Urothelium cell line (cell line): ENCODE data around the gene BLVRB.
A peak's percentile ranks its signal among the peaks of the same experiment; 100 is the strongest.
"Not testable (repeated sequence)": the region's sequence is repeated elsewhere in the genome, so short reads cannot be mapped to it uniquely, and the experiment has no call there.

Experiments used
- DNase-seq: peaks from one replicate; pipeline ENCODE4 v3.0.0; 2011; ENCODE audit warnings: low spot score, mixed read lengths
- FAIRE-seq: peaks from 2 replicates; lab custom pipeline; 2011; peaks lifted over from hg19 to GRCh38; lab: Jason Lieb, UNC

The BLVRB gene

DNA sequence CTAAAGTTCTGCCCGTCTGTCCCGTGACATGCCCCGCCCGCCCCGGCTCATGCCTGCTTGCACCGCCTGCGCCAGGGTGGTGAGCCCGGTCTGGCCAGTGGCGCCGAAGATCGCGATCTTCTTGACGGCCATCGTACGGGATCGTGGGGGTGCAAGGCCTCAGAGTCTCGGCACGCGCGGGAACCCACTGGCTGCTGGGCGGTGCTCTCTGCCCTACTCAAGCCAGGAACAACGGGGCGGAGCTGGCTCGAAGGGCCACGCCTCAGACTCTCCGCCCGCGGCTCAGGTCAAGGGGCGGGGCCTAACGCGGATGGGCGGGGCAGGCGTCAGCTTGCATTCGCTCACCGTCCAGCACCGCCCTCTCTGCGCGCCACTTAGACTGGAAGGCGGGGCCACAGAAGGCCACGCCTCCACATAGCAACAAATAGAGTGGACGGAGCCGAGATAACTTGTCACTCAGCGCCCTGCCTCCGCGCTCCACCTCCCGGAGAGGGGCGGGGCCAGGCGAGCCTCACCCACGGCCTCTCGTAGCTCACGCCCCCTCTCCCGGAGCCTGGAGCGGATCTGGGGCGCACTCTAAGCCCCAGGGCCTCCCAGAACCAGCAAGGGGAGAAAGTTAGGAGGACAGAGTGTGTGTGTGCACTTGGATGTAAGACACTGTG is at the start of gene BLVRB:
Gene BLVRB (minus strand): TSS at position 189 of the 662 bp plus-strand sequence. CDS start 57 bp downstream, at position 132.
- DNase-seq: peak; percentile 99
- FAIRE-seq: peak; percentile 89

DNA sequence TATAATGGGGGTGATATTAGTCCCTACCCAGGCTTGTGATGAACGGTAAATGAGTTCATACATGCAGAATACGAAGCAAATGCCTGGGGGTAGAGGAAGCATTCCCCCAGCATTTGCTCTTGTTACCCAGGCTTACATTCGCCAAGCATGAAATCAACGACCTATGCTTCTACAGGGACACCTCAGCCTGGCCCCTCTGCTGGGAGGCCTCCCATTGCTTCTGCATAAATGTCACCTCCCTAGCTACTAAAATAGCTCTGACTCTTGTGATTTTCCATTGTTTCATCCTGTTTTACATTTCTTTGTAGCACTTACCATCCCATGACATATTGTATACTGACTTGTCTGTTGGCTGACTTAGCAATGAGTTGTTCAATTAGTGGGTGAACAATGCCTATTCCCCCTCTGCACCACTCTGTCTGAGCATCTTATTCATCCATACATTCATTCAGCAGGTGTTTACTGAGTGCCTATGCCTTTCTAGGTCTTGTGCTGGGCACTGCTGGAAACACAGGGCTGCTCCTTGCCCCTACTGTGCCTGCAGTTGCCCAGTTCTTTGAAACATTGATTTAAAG is 48.3 kb upstream of the BLVRB start:
- no peak for DNase-seq
- FAIRE-seq: no peak

DNA sequence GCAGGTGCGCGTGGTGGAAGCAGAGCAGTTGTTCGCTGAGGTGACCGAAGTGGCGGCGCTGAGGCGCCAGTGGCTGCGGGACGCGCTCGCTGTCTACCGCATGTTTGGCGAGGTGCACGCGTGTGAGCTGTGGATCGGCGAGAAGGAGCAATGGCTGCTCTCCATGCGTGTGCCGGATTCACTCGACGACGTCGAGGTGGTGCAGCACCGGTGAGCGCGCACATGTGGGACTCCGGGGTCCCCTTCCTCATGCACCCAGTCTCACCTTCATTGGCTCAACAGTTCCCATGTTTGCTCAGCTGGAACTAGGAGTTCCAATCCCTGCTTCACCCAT is 47.8 kb upstream of the BLVRB start:
- FAIRE-seq: no peak
- no peak for DNase-seq

DNA sequence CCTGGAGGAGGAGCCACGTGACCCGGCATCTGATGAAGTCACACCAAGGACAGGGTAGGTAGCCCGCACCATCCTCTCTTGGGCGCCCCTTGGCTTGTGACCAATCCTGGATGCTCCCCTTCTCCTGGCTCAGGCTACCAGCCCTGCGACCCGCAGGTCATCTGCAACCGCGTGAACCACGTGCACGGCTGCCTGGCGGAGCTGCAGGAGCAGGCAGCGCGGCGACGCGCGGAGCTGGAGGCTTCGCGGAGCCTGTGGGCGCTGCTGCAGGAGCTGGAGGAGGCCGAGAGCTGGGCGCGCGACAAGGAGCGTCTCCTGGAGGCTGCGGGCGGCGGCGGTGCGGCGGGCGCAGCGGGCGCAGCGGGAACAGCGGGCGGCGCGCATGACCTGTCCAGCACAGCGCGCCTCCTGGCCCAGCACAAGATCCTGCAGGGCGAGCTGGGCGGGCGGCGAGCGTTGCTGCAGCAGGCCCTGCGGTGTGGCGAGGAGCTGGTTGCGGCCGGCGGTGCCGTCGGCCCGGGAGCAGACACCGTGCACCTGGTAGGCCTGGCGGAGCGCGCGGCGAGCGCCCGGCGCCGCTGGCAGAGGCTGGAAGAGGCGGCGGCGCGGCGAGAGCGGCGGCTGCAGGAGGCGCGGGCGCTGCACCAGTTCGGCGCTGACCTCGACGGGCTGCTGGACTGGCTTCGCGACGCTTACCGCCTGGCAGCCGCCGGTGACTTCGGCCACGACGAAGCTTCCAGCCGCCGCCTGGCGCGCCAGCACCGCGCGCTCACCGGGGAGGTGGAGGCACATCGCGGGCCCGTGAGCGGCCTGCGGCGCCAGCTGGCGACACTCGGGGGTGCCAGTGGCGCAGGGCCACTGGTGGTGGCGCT is 47.2 kb upstream of the BLVRB start:
- DNase-seq (no peak), FAIRE-seq (no peak)

DNA sequence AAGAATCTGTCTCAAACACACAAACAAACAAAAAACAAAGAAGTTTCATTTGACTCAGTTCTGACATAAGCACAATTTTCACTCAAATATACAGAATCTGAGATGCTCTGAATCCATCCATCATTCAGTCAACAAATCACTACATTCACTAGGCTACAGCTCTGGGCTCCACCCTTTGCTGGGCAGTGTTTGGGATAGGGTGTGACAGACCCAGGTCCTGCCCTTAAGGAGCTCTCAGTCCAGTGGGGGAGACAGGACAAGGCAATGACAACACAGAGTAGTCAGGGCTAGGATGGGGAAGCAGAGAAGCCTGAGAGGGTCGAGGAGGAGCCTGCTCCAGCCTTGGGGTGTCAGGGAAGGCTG is 46.5 kb upstream of the BLVRB start:
- FAIRE-seq (no peak), DNase-seq (no peak)

DNA sequence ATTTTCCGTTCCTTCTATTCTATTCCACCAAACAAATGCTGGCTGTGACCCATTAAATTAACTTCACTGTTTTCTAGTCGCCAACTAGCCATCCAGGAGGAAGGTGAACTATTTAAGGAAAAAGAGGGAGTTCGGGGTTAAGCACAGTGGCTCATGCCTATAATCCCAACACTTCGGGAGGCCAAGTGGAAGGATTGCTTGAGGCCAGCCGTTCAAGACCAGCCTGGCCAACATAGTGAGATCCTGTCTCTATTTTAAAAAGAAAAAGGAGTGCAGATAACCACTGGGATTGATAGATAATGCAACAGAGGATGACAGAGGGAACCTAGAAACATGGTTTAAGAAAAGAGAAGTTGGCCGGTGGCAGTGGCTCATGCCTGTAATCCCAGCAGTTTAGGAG is 45.9 kb upstream of the BLVRB start:
- no peak for DNase-seq
- no peak for FAIRE-seq

DNA sequence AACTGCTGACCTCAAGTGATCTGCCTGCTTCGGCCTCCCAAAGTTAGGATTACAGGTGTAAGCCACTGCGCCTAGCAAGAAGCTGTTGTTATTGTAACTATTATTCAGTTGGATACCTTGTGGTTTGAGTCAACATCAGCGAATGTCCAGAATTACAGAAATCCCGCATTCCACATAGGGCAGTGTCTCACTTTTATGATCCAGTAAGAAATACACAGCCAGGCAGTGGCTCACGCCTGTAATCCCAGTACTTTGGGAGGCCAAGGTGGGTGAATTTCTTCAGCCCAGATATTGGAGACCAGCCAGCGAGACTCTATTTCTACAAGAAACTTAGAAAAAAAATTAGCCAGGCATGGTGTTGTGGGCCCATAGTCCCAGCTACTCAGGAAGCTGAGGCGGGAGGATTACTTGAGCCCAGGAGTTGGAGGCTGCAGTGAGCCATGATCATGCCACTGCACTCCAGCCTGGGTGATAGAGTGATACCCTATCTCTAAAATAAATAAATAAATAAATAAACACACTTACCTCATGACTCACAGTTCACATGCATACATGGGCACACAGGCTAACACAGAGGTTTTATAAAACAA is 45.1 kb upstream of the BLVRB start:
- DNase-seq: no peak

DNA sequence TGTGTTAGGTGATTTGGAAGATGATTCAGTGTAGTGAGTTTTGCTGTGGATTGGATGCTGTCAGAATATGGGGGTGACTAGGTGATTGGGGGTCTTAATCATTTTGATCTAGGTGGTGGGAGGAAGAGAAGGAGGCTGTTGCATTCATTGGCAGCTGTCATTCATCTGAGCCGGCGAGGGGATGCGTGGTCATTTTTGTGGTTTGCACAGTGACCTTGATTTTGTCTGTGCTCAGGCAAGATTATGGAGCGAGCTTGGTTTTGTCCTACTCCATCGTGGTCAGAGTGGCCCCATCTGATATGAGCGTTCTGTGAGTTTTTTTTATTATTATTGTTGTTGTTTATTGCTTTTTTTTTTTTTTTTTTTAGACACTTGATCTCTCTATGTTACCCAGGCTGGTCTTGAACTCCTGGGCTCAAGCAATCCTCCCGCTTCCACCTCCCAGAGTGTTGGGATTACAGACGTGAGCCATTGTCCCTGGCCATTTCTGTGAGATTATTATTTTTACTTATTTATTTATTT is 43.3 kb upstream of the BLVRB start:
- no peak for DNase-seq
- no peak for FAIRE-seq

More for the DNA sequence above, 45.1 kb upstream of the BLVRB start:
- no peak for FAIRE-seq

DNA sequence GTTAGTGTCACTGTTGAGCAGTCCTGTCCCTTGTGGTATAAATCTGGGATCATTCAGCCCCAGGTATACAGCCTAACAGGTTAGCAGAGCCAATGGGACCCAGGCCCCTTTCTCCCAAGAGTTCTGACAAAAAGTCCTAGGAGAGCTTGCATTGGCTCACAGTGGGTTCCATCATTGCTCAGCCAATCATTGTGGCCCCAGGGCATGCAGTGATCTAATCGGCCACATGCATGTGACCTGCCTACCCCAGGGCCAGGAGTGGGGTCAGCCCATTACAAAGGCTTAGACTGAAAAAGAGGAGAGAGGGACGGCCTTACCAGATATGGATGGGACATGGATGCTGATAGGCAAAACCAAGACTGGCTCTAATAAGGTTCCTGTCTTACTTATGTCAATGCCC is 42.3 kb upstream of the BLVRB start:
- no peak for DNase-seq
- FAIRE-seq: no peak

DNA sequence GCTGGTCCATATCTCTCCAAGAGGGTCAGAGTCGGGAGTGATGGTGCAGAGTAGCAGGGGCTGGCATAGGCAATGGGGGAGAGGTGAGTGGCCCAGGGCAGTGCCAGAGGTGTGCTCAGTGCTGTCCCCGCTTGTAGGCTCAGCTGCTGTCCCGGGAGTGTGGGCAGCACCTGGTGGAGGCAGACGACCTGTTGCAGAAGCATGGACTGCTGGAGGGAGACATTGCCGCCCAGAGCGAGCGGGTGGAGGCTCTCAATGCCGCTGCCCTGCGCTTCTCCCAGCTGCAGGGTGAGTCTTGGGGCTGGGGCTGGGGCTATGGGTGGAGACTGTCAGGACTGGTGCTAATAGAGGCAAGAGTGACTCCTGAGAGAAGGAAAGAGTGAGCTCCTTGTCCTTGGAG is 40.6 kb upstream of the BLVRB start:
- FAIRE-seq (no peak), DNase-seq (no peak)

DNA sequence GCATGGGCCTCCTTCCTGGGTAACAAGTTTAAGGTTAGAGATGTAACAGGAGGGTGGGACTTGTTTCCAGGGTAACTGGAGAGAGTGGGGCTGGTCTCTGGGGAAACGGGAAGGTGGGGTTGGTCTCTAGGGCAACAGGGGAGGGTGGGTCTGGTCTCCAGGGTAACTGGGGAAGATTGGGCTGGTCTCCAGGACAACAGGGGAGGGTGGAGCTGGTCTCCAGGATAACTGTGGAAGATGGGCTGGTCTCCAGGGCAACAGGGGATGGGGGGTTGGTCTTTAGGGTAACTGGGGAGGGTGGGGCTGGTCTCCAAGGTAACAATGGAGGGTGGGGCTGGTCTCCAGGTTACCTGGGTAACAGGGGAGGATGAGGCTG is 37.8 kb upstream of the BLVRB start:
- DNase-seq (no peak), FAIRE-seq (no peak)

DNA sequence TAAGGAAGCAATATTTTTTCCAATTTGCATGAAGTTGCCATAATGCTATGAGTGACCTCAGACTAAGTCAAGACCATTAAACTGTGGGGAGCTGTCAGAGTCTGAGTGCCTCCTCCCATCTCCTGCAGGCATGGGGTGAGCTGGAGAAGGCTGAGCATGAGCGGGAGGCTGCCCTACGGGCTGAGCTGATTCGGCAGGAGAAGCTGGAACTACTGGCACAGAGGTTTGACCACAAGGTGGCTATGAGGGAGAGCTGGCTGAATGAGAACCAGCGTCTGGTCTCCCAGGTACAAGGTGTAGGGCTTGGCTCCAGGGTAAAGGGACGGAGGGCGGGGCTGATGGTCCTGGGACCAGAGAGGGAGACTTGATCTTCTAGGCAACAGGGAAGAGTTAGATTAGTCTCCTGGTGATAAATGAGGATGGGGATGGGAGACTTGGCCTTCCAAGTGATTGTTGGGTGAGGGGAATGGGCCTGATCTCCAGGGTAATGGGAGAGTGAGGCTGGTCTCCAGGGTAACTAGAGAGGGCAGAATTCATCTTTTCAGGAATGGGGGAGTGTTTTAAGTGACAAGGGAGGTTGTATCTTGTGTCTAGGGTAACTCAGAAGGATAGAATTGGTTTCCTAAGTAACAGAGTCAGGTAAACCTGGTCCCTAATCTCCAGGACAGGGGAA is 37.2 kb upstream of the BLVRB start:
- DNase-seq: peak; percentile 26
- FAIRE-seq: no peak

DNA sequence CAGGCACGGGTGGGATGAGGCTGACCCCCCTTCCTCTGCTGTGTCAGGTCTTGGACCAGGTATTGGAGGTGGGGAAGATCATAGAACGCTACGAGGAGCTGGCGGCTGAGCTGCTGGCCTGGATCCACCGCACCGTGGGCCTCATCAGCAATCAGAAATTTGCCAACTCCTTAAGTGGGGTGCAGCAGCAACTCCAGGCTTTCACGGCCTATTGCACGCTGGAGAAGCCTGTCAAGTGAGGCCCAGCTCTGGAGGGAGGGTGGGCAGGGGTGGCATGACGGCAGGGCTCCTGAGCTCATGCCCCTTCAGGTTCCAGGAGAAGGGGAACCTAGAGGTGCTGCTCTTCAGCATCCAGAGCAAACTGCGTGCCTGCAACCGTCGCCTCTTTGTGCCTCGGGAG is 36.5 kb upstream of the BLVRB start:
- FAIRE-seq: no peak

DNA sequence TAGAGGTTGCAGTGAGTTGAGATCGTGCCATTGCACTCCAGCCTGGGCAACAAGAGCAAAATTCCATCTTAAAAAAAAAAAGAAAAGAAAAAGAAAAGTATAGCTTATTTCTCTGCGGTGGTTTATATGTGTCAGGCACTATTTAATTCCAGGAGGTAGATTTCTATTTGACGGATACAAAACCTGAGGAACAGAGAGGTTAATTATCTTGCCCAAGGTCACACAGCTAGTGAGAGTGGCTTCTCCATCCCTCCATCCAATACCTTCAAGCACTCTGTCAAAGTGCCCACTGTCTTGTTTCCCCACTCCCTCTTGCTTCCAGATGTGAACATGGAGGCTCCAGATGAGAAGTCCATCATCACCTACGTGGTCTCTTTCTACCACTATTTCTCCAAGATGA is 36.1 kb upstream of the BLVRB start:
- DNase-seq (no peak), FAIRE-seq (no peak)

More for the DNA sequence above, 36.5 kb upstream of the BLVRB start:
- DNase-seq: no peak

DNA sequence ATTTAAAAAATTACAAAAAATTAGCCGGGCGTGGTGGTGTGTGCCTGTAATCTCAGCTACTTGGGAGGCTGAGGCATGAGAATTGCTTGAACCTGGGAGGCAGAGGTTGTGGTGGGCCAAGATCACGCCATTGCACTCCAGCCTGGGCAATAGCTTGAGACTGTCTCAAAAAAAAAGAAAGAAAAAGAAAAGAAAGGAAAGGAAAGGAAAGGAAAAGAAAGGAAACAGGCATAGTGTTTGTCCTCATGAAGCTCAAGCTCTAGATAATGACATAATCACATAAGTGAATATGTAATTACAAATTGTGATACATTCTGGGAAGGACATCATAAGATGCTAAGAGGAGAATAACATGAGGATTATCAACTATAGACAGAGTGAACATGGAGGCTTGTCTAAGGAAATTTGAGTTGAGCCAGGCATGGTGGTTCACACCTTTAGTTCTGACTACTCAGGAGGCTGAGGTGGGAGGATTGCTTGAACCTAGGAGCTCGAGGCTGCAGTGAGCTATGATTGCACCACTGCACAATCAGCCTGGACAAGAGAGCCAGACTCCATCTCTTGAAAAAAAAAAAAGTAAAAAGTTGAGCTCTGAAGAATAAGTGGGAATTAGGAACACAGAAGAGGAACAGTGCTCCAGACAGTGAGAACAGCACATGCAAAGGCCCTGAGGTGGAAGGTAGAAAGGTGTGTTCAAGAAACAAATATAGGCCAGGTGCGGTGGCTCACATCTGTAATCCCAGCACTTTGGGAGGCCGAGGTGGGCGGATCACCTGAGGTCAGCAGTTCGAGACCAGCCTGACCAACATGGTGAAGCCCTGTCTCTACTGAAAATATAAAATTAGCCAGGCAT is 35.4 kb upstream of the BLVRB start:
- DNase-seq, FAIRE-seq: not testable (repeated sequence)

DNA sequence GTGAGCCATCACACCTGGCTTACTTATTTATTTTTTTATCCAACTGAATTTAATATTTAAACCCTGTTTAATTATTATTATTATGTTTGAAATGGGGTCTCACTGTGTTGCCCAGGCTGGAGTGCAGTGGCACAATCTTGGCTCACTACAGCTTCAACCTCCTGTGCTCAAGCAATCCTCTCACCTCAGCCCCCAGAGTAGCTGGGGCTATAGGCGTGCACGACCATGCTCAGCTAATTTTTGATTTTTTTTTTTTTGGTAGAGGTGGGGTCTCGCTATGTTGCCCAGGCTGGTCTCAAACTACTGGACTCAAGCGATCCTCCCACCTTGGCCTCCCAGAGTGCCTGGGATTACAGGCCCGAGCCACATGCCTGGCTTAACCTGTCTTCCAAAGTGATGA is 33.8 kb upstream of the BLVRB start:
- DNase-seq: no peak
- FAIRE-seq: no peak

DNA sequence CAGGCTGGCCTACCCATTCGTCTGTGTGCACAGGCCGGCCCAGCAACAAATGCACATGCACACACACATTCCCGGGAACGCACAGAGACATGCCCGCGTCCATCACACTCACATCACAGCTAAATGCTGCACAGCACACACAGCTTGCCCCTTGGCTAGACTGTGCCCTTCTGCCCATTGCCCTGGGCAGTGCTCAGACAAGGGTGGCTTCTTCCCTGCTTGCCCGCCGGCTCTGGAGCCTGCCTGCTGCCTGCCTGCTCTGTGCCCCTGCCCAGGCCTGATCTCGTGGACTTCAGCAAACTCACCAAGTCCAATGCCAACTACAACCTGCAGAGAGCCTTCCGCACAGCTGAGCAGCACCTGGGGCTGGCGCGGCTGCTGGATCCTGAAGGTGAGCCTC is 31.7 kb upstream of the BLVRB start:
- FAIRE-seq: peak; percentile 40

DNA sequence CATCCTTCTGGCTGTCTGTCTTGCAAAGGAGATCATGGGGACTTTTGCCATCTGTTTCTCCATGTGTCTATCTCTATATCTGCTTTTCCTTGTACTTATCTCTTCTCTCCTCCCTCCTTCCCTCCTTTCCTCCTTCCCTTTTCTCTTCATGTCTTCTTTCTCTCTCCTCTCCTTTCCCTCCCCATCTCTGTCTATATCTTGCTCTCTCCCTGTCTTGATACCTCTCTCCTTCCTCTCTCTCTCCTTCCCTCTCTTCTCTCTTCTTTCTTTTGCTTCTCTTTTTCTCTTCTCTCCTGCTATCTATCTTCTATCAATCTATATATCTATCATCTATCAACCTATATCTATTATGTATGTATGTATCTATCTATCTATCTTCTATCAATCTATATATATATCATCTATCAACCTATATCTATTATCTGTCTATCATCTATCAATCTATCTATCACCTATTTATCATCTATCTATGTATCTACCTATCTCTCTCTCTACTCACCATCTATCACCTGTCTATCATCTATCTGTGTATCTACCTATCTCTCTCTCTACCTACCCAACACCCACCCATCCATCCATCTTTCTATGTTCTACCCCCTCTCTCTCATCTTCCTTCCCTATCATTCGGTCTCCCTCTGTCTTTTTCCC is 28.8 kb upstream of the BLVRB start:
- FAIRE-seq: no peak
- DNase-seq: no peak

More for the DNA sequence above, 31.7 kb upstream of the BLVRB start:
- DNase-seq: no peak

DNA sequence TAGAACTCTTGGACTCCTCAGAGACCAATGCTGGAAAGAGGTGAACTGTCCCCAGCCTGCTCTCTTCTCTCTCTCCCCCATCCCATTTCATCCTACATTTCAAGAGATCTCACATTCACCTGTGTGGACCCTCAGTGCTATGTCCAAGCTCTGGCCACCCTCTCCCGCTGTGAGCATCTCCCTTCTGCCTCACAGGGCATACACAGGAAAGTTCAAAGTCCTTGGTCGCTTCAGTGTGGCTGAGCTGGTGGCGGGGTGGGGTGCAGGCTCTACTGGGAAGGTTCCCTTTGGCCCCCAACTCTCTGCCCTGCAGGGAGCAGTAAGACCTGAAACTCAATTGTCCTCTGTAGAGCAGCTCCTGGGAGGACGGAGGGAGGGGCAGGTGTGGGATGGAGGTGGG is 28.2 kb upstream of the BLVRB start:
- no peak for FAIRE-seq
- DNase-seq: no peak

DNA sequence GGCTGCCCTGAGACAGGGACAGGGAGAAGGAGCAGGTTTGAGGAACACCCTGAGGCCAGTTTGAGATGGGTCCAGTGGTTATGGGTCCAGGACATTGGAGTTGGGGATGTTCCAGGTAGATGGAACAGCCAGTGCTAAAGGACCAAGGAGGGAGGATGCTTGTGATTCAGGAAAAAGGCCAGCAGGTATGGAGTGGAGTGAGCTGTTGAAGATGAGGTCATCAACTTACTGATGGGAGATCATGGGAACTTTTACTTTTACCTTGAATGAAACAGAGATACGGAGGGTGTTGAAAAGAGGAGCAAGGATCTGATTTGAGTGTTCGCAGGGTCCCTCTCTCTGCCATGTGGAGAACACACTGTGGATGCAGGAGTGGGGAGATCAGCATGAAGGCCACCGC is 26.7 kb upstream of the BLVRB start:
- FAIRE-seq (no peak), DNase-seq (no peak)
